Glutamatergic neuron (in vitro differentiated cells): Measurements from ENCODE around the gene PGAP6. TPM values are rescaled to one million over a fixed set of nuclear protein-coding genes. Genes with fewer than 3 reads are reported as not detected.

ENCODE experiments used
- DNase-seq: peaks from one replicate; pipeline ENCODE4 v3.0.0; 2022
- H3K27ac Mint-ChIP-seq: one replicate; pipeline ENCODE4 v1.8.0; 2020; ENCODE audit warnings: mild to moderate bottlenecking, mixed read lengths, inconsistent platforms; ENCODE audit not compliant: unreplicated experiment
- H3K27me3 Mint-ChIP-seq: one replicate; pipeline ENCODE4 v1.8.0; 2020; ENCODE audit warnings: mild to moderate bottlenecking, moderate library complexity, mixed read lengths, inconsistent platforms; ENCODE audit not compliant: unreplicated experiment
- H3K36me3 Mint-ChIP-seq: one replicate; pipeline ENCODE4 v1.8.0; 2020; ENCODE audit warnings: mild to moderate bottlenecking, mixed read lengths, inconsistent platforms; ENCODE audit not compliant: unreplicated experiment
- H3K4me1 Mint-ChIP-seq: one replicate; pipeline ENCODE4 v1.8.0; 2020; ENCODE audit warnings: mild to moderate bottlenecking, low read depth, mixed read lengths, inconsistent platforms; ENCODE audit not compliant: unreplicated experiment
- H3K4me3 Mint-ChIP-seq: one replicate; pipeline ENCODE4 v1.8.0; 2020; ENCODE audit warnings: mild to moderate bottlenecking, mixed read lengths, inconsistent platforms; ENCODE audit not compliant: unreplicated experiment
- H3K9me3 Mint-ChIP-seq: one replicate; pipeline ENCODE4 v1.8.0; 2020; ENCODE audit warnings: mild to moderate bottlenecking, moderate library complexity, mixed read lengths, inconsistent platforms; ENCODE audit not compliant: unreplicated experiment
- CTCF ChIP-seq: fragments of 200-600 bp; sonication (generic); IDR thresholded peaks from one replicate; pipeline ENCODE4 v1.5.0; 2021; ENCODE audit not compliant: partially characterized antibody, unreplicated experiment
- total RNA-seq: library from RNA; stranded (reverse); fragmentation: NEBNext Ultra II Directional; extraction: Animal tissue kit (Norgen Biotek cat#: 25700); gene quantifications from one replicate; pipeline ENCODE4 v1.2.1, GENCODE V29; 2021; ENCODE audit not compliant: unreplicated experiment

The PGAP6 gene
- total RNA-seq, 1 donor from 2014 or later, result 54.5 TPM

GRCh38 chr16:397736-398332 is 16.1 kb upstream of the PGAP6 start:
- peaks cover 6% of the 10 kb centered on the region for H3K9me3 Mint-ChIP-seq
- peaks cover 8% of the 10 kb centered on the region for H3K4me1 Mint-ChIP-seq
- H3K27ac Mint-ChIP-seq, result no peak overlapping the region
- no peaks in the 10 kb centered on the region for H3K36me3 Mint-ChIP-seq
- TF ChIP-seq CTCF, result no peak
- H3K4me3 Mint-ChIP-seq, result peak overlapping the region; percentile 59
- peak; percentile 89 for DNase-seq
- H3K27me3 Mint-ChIP-seq, result peaks cover 9% of the 10 kb centered on the region

GRCh38 chr16:397135-397661 is 15.4 kb upstream of the PGAP6 start, which contains the start of gene NME4:
Gene NME4, plus strand, starts transcription at chr16:397199. Its CDS starts 24 bp downstream, at chr16:397223.
- Mint-ChIP-seq H3K27me3 (peaks cover 9% of the 10 kb centered on the region), H3K36me3 (no peaks in the 10 kb centered on the region), H3K4me3 (peak within 1 kb of the TSS; percentile 90), H3K9me3 (peaks cover 4% of the 10 kb centered on the region), H3K27ac (peak within 1 kb of the TSS; percentile 93), H3K4me1 (peaks cover 8% of the 10 kb centered on the region)
- peak; percentile 66 for DNase-seq
- TF ChIP-seq CTCF, result no peak

GRCh38 chr16:396605-397004 is 14.8 kb upstream of the PGAP6 start:
- peak overlapping the region; percentile 90 for H3K4me3 Mint-ChIP-seq
- peaks cover 8% of the 10 kb centered on the region for H3K4me1 Mint-ChIP-seq
- no peaks in the 10 kb centered on the region for H3K36me3 Mint-ChIP-seq
- DNase-seq, result peak; percentile 61
- no peak for TF ChIP-seq CTCF
- peaks cover 9% of the 10 kb centered on the region for H3K27me3 Mint-ChIP-seq
- peak overlapping the region; percentile 93 for H3K27ac Mint-ChIP-seq
- H3K9me3 Mint-ChIP-seq, result peaks cover 2% of the 10 kb centered on the region

- H3K9me3 Mint-ChIP-seq, result peaks cover 2% of the 10 kb centered on the region
- peak overlapping the region; percentile 90 for H3K4me3 Mint-ChIP-seq
- DNase-seq, result no peak
- H3K36me3 Mint-ChIP-seq, result no peaks in the 10 kb centered on the region
- H3K27ac Mint-ChIP-seq, result no peak overlapping the region
- H3K4me1 Mint-ChIP-seq, result peaks cover 8% of the 10 kb centered on the region
- peaks cover 9% of the 10 kb centered on the region for H3K27me3 Mint-ChIP-seq
- TF ChIP-seq CTCF, result no peak
Observed at GRCh38 chr16:396199-396598, 14.4 kb upstream of the PGAP6 start.

- Mint-ChIP-seq H3K9me3 (peaks cover 2% of the 10 kb centered on the region), H3K36me3 (no peaks in the 10 kb centered on the region), H3K4me3 (no peak overlapping the region), H3K4me1 (peaks cover 10% of the 10 kb centered on the region), H3K27ac (no peak overlapping the region), H3K27me3 (peaks cover 3% of the 10 kb centered on the region)
- no peak for DNase-seq
- TF ChIP-seq CTCF, result no peak
Observed at GRCh38 chr16:392450-393030, 10.8 kb upstream of the PGAP6 start.
